Left lung (tissue), 10 donors: ENCODE results near the gene BRSK2. TPM values are rescaled to one million over a fixed set of nuclear protein-coding genes. Genes with fewer than 3 reads are reported as not detected.

Source experiments
- ATAC-seq: fragments of 200-7000 bp; cut with Tn5 transposase; one replicate; pipeline ENCODE4 v1.9.1; 2020; ENCODE audit warnings: moderate library complexity
- DNase-seq, 4 donors: peaks; one replicate each; pipeline ENCODE4 v3.0.0-alpha.2; 2013 to 2020
- H3K27ac ChIP-seq, 2 donors: fragments of 200-600 bp; sonication (generic) in 1 of 2; one replicate each; pipeline versions ENCODE4 v1.5.0 to v1.8.0; 2020 to 2021
- H3K27me3 ChIP-seq, 2 donors: fragments of 200-600 bp; sonication (generic) in 1 of 2; one replicate each; pipeline versions ENCODE4 v1.5.0 to v1.8.0; 2020 to 2021
- H3K36me3 ChIP-seq, 2 donors: fragments of 200-600 bp; sonication (generic) in 1 of 2; one replicate each; pipeline versions ENCODE4 v1.5.0 to v1.8.0; 2020 to 2021
- H3K4me1 ChIP-seq, 2 donors: fragments of 200-600 bp; one replicate each; pipeline ENCODE4 v1.8.0; 2021
- H3K4me3 ChIP-seq, 2 donors: fragments of 200-600 bp; sonication (generic) in 1 of 2; one replicate each; pipeline versions ENCODE4 v1.5.0 to v1.8.0; 2020 to 2021; ENCODE audit warnings: mild to moderate bottlenecking in 1 of 2
- H3K9me3 ChIP-seq, 2 donors: fragments of 200-600 bp; sonication (generic) in 1 of 2; one replicate each; pipeline versions ENCODE4 v1.5.0 to v1.8.0; 2020 to 2021
- CTCF ChIP-seq, 2 donors: fragments of 200-600 bp; sonication (generic) in 1 of 2; IDR thresholded peaks; one replicate each; pipeline versions ENCODE4 v1.5.0 to v1.8.0; 2021; ENCODE audit warnings: antibody characterized with exemption in 2 of 2
- intact Hi-C, 2 donors: fragments of 100-400 bp; cut with DNase I; formaldehyde crosslinking; loops; one replicate each; pipeline versions ENCODE4 v1.11.2 to v1.14.2; 2022
- polyA plus RNA-seq, 6 donors: library from polyadenylated mRNA; unstranded; fragments of 120-200 nt; gene quantifications; one replicate each; pipeline ENCODE4 v1.2.1, GENCODE V29; 2013; ENCODE audit not compliant: insufficient read length in 6 of 6
- total RNA-seq, 2 donors: library from RNA; stranded (reverse); fragmentation: NEBNext Ultra II Directional; extraction: Animal tissue kit (Norgen Biotek cat#: 25700); gene quantifications; one replicate each; pipeline ENCODE4 v1.2.1, GENCODE V29; 2021
- donor health status: DM: no; HTN: yes; CAD: no.
- donor health status: DM: no; HTN: no; CAD: no.

The BRSK2 gene
- total and polyA plus RNA-seq, 8 donors, result 0.13 to 1.1 (median 0.69) TPM

- Histone ChIP-seq H3K27ac (no peak overlapping the region), H3K36me3 (no peaks in the 10 kb centered on the region), H3K4me3 (no peak overlapping the region), H3K4me1 (peaks cover 3 to 20% of the 10 kb centered on the region in 2 donors), H3K27me3 (peaks cover 7 to 71% of the 10 kb centered on the region in 2 donors), H3K9me3 (no peaks in the 10 kb centered on the region)
- intact Hi-C loops, result no loop called here
- TF ChIP-seq CTCF (IDR thresholded peaks at IDR 0.05), result no peak
- DNase-seq (peak in 1 of 4 donors; percentile 50), ATAC-seq (no peak)
Observed at GRCh38 chr11:1384199-1384970, 5.3 kb upstream of the BRSK2 start.

GRCh38 chr11:1387521-1387920, 2.2 kb upstream of the BRSK2 start:
- H3K36me3 ChIP-seq, result no peaks in the 10 kb centered on the region
- H3K9me3 ChIP-seq, result no peaks in the 10 kb centered on the region
- peaks cover 24 to 74% of the 10 kb centered on the region in 2 donors for H3K27me3 ChIP-seq
- TF ChIP-seq CTCF (IDR thresholded peaks at IDR 0.05), result no peak
- no peak for ATAC-seq
- intact Hi-C loops, result no loop called here
- no peak overlapping the region for H3K27ac ChIP-seq
- DNase-seq, result peak in 1 of 4 donors; percentile 61
- peaks cover 3 to 27% of the 10 kb centered on the region in 2 donors for H3K4me1 ChIP-seq
- no peak overlapping the region for H3K4me3 ChIP-seq

GRCh38 chr11:1387961-1388762, 1.6 kb upstream of the BRSK2 start:
- Histone ChIP-seq H3K27ac (no peak overlapping the region), H3K9me3 (no peaks in the 10 kb centered on the region), H3K27me3 (peaks cover 24 to 74% of the 10 kb centered on the region in 2 donors), H3K4me3 (no peak overlapping the region), H3K36me3 (no peaks in the 10 kb centered on the region), H3K4me1 (peaks cover 3 to 21% of the 10 kb centered on the region in 2 donors)
- intact Hi-C loops, result no loop called here
- peak in 1 of 4 donors; percentile 76 for DNase-seq
- no peak for ATAC-seq
- no peak for TF ChIP-seq CTCF (IDR thresholded peaks at IDR 0.05)

- Histone ChIP-seq H3K4me1 (peaks cover 3 to 15% of the 10 kb centered on the region in 2 donors), H3K36me3 (no peaks in the 10 kb centered on the region), H3K4me3 (peak overlapping the region; percentile 37 to 40), H3K27ac (no peak overlapping the region), H3K9me3 (no peaks in the 10 kb centered on the region), H3K27me3 (peaks cover 24 to 74% of the 10 kb centered on the region in 2 donors)
- ATAC-seq (no peak), DNase-seq (peak in 1 of 4 donors; percentile 76)
- TF ChIP-seq CTCF (IDR thresholded peaks at IDR 0.05), result no peak
- intact Hi-C loops, result no loop called here
Observed at GRCh38 chr11:1388763-1389102, 1.0 kb upstream of the BRSK2 start.
